Fibroblast of skin of scalp (primary cell): Measurements from ENCODE around the gene C4A.
"Not testable (repeated sequence)": the region's sequence is repeated elsewhere in the genome, so short reads cannot be mapped to it uniquely, and the experiment has no call there.

Experiments used
- DNase-seq: peaks from one replicate; pipeline ENCODE4 v3.0.0-alpha.2; 2013

The C4A gene

GRCh38 chr6:31980998-31981397 is 859 bp upstream of the C4A start:
- not testable (repeated sequence) for DNase-seq

GRCh38 chr6:31989363-31989762 is 7.5 kb downstream of the C4A start:
- DNase-seq = not testable (repeated sequence)

DNA sequence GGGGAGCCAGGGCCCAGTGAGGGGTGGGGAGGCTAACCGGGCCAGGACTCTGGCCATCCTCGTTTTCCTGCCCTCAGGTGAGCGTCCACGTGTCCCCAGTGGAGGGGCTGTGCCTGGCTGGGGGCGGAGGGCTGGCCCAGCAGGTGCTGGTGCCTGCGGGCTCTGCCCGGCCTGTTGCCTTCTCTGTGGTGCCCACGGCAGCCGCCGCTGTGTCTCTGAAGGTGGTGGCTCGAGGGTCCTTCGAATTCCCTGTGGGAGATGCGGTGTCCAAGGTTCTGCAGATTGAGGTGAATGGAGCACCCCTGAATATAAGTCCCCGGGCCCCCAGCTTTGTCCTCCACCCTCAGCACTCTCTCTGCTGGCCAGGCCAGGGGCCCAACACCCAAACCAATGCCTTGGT is 12.6 kb downstream of the C4A start:
- DNase-seq = not testable (repeated sequence)

- DNase-seq = not testable (repeated sequence)
Observed at GRCh38 chr6:31996385-31996784, 14.5 kb downstream of the C4A start.

GRCh38 chr6:32002546-32003268 is 20.9 kb downstream of the C4A start:
- not testable (repeated sequence) for DNase-seq

DNA sequence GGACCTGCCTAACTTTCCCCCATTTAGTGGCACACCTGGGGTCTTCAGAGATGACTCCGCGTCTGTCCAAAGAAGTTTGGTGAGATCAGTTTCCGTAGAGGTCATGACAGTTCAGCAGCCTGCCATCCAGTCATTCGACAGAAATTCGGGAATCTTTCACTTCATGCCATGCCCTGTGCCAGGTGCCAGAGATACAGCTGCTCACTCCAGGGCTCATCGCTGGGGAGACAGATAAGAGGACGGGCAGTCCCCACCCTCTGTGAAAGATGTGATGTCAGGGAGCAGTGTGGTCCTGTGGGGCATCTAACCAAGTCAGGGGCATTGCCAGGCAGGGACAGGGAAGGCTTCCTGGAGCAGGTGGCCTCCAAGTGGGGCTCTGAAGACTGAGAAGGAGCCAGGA is 21.4 kb downstream of the C4A start:
- not testable (repeated sequence) for DNase-seq

DNA sequence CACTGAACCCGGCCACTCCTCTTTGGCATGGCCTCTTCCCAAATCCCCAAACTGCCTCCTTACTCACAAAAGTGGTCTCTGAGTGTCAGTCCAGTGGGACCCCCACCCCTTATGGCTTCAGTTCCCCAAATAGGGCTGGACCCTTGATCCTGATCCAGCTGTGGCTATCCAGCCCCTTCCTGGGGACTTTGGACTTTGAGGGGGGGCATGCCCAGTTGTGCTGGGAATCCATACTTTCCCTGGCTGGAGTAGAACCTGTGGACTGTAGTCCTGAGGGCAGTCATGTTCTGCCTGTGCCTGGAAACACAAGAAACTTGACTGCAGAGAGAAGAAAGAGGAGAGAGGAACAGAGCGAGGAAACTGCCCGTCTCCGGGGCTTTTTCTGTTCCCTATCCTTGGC is 22.5 kb downstream of the C4A start:
- not testable (repeated sequence) for DNase-seq

DNA sequence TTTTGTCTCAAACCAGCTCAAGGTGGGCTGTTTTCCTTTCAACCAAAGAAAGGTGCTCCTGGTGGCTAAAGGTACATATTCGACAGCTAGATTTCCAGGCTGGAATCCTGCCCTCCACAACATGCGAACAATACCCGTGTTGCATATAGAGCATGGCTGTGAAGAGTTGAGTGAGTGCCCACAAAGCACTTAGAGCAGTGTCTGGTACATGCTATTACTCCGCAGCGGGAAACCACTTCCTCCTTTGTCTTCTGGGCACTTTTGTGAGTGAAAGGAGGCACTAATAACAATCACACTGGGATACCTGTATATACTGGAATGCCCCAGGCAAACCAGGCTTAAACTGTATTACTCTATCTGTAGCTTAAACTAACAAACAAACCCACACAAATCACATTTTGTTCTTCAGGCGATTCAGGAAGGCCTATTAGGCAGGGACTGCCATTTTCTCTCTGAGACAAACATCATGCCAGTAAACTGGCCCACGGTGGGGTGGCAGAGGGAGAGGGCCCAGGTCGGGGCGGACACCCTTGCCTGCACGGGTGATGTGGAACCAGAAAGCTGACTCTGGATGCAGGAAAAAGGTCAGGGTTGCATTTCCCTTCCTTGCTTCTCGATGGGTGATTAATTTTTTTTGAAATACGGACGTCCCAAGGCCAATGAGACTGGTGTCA is 23.1 kb downstream of the C4A start:
- not testable (repeated sequence) for DNase-seq

- not testable (repeated sequence) for DNase-seq
Observed at GRCh38 chr6:32005538-32005880, 23.7 kb downstream of the C4A start.

- not testable (repeated sequence) for DNase-seq
Observed at GRCh38 chr6:32005991-32006529, 24.2 kb downstream of the C4A start.

DNA sequence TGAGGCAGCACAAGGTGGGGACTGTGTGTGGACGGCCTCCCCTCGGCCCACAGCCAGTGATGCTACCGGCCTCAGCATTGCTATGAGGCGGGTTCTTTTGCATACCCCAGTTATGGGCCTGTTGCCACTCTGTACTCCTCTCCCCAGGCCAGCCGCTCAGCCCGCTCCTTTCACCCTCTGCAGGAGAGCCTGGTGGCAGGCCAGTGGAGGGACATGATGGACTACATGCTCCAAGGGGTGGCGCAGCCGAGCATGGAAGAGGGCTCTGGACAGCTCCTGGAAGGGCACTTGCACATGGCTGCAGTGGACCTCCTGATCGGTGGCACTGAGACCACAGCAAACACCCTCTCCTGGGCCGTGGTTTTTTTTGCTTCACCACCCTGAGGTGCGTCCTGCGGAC is 25.2 kb downstream of the C4A start:
- DNase-seq = not testable (repeated sequence)

DNA sequence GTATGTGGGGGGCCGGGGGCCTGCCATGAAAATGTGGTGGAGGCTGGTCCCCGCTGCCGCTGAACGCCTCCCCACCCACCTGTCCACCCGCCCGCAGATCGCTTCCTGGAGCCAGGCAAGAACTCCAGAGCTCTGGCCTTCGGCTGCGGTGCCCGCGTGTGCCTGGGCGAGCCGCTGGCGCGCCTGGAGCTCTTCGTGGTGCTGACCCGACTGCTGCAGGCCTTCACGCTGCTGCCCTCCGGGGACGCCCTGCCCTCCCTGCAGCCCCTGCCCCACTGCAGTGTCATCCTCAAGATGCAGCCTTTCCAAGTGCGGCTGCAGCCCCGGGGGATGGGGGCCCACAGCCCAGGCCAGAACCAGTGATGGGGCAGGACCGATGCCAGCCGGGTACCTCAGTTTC is 26.2 kb downstream of the C4A start:
- DNase-seq = not testable (repeated sequence)

DNA sequence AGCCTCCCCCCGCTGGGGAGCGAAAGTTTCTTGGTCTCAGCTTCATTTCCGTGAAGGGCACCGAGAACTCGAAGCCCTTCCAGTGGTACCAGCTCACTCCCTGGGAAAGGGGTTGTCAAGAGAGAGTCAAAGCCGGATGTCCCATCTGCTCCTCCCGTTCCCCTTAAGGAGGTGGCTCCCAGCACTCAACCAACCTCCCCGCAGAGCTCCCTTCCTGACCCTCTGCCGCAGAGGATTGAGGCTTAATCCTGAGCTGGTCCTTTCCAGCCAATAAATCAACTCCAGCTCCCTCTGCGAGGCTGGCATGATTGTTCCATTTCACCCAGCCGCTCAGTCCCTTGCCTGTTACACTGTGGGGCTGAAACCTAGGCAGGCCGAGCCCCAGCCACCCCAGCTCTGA is 26.8 kb downstream of the C4A start:
- not testable (repeated sequence) for DNase-seq

DNA sequence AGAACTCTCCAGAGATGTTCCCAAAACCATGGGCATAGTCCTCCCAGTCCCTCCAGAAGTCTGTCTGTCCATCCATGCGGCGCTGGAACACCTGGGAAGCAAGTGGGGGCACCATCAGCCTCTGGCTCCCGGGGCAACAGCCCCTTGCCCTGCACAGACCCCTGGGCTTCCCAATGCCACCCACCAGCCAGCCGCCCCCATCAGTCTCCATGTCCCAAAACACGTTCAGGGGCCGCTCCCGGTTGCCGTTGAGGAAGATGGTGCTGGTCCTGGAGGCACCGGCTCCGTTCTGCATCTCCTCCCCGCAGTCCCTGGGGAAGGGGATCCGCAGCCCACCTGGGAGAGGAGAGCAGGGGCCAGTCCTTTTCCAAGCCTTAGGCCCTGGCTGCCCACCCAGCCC is 27.7 kb downstream of the C4A start:
- not testable (repeated sequence) for DNase-seq

GRCh38 chr6:32010856-32011530 is 29.1 kb downstream of the C4A start:
- DNase-seq = not testable (repeated sequence)

DNA sequence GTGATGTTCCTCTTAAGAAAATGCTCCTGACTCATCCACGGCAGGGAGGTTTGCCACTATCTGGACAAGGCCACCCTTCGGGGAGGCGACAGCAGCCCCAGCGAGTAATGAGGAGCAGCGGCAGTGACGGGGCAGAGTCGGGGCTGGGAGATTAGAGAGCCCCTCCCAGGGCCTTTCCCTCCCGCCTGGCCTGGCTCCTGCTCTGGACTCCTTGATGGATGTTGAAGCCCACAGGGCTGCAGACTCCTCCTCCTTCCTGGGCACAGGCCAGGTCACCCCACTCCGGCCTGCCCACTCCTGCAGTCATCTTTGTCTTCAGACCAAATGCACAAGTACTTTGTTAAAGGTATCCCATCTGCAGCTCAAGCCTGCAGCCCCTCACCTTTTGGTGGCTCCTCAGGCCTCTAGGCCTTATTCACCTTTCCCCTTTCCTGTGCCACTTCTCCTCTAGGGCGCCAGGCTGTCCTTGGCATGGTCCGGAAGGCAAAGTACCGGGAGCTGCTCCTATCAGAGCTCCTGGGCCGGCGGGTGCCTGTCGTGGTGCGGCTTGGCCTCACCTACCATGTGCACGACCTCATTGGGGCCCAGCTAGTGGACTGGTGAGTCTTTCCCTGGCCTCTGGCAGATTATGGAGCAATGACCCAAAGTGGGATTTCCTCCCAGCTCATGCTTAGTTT is 31.2 kb downstream of the C4A start:
- DNase-seq = not testable (repeated sequence)

DNA sequence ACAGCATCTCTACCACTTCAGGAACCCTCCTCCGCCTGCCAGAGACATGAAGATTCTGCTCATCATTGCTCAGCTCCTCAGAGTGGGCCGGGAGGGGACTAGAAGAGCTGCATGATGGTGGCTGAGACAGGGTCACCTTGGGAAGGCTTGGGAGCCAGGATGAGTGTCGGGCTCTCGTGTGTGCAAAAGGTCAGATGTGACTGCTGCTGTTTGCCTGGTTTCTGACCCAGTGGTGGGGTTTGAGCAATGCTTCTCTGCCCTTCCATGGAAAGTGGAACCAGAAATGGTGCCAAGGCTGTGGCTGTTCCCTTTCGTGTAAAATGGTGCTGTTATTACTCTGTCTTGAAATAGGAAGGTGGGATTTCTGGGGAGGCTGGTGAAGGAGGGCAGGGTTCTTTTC is 31.9 kb downstream of the C4A start:
- not testable (repeated sequence) for DNase-seq

DNA sequence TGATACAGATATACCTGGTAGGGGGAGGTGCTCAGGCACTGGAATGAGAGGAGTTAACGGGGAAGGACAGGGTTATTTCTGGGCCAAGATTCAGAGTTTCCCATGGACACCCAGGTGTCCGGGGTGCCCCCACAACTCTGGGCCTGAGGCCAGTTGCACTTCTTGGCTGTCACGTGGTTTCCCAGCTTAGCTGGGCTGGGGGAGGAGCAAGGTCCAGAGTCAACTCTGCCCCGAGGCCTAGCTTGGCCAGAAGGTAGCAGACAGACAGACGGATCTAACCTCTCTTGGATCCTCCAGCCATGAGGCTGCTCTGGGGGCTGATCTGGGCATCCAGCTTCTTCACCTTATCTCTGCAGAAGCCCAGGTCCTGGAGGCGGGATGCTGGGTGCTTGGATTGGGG is 32.7 kb downstream of the C4A start, which contains the start of gene C4B:
TSS of gene C4B (plus strand) at position 249 of the 400 bp plus-strand sequence. CDS start at position 300, 51 bp downstream.
- DNase-seq = not testable (repeated sequence)

DNA sequence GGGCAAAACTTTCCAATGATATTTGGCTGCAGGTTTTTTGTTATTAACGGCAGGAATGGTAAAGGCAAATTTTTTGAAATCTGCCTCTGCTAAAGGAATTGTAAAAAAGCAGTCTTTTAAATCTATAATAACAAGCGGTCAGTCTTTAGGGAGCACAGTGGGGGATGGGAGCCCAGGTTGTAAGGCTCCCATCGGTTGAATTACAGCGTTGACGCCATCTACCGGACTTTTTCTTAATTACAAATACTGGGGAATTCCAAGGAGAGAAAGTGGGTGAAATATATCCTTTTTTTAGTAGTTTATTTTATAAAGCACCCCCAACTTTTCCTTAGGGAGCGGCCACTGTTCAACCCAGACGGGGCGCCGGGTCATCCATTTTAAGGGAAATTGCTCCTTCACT is 40.2 kb downstream of the C4A start:
- not testable (repeated sequence) for DNase-seq

GRCh38 chr6:32028631-32029030 is 46.8 kb downstream of the C4A start:
- not testable (repeated sequence) for DNase-seq

- DNase-seq = not testable (repeated sequence)
Observed at GRCh38 chr6:32029553-32029952, 47.7 kb downstream of the C4A start.

DNA sequence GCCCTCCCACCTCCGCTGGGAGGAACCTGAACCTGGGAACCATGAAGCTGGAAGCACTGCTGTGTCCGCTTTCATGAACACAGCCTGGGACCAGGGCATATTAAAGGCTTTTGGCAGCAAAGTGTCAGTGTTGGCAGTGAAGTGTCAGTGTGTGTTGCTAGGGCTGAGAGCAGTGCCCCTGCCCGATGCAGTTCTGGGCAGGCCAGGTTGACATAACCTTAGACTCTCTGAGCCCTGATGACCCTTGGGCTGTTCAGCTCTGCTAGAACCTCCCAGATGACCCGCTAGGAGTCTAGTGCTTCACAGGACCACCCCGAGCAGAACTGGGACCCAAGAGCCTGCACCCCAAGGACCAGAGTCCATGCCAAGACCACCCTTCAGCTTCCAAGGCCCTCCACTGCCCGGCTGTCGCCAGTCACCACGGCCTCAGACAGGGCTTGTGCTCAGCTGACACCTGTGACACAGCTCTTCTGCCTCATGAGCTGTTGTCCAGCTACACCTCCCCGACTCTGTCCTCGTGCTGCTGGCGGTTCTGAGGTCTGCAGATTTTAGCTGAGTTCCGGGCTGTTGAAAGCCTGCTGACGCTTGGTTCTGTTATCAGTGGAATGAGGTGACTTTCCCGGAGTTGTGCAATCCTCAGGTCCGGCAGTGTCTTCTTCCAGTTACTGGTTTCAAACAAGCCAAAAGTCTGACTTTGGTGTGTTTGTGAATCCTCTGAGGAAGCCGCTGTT is 53.6 kb downstream of the C4A start:
- DNase-seq = not testable (repeated sequence)
